ENCODE measurements around the gene SVIL. TPM values are rescaled to one million over a fixed set of nuclear protein-coding genes. Genes with fewer than 3 reads are reported as not detected.

The SVIL gene
- total and polyA plus RNA-seq, 2 donors (not counting 1 experiment from before 2014, with no cell fraction given): 0.74 to 0.88 TPM

DNA sequence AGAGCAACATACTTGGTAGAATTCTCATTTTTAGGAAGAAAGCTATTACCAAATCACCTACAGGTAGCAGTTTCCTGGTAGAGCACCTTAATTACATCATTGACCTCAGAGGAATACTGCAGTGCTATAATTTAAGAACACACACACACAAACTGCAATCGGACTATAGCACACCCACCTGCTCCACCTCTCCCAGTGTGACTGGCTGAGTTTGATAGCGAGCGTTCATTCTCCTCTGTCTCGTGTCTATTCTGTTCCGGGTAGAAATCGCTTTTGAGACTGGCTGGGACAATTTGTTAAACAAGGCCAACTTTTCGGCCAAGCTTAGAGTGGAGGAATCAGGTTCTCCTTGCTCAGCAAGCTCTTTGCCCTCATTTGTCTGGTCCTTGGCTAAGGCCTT, 110.5 kb downstream of the SVIL start:
- no peak overlapping the region for H2AFZ ChIP-seq (ENCODE audit: insufficient read depth, low read depth, low read length, poor library complexity, severe bottlenecking)
- no peaks in the 10 kb centered on the region for H3K79me2 ChIP-seq (ENCODE audit: control insufficient read depth, insufficient read depth, low read length)
- ChIA-PET POLR2A (no interaction called here), CTCF (no interaction called here)
- no peak overlapping the region for H3K4me3 ChIP-seq (ENCODE audit: control extremely low read depth in 1 of 5, extremely low read depth in 1 of 5, insufficient read depth in 1 of 5, low read depth in 2 of 5, low read length in 4 of 5)
- H3K36me3 ChIP-seq (replicated peaks in 1 of 2; ENCODE audit: control extremely low read depth in 1 of 2, control insufficient read depth in 1 of 2, extremely low read depth in 1 of 2, insufficient read depth in 2 of 2, low read length in 1 of 2): peaks cover 0 to 1% of the 10 kb centered on the region in 2 experiments
- no peak for DNase-seq
- no peak overlapping the region for H3K27ac Mint-ChIP-seq
- intact Hi-C loops (cut with micrococcal nuclease): no loop called here
- no peak overlapping the region for H3K9ac ChIP-seq (ENCODE audit: low read length)
- no peak overlapping the region for H3K4me2 ChIP-seq (replicated peaks; ENCODE audit: low read depth, low read length, poor library complexity, severe bottlenecking)
- H3K27ac ChIP-seq (ENCODE audit: low read length in 2 of 2): no peak overlapping the region
- no peaks in the 10 kb centered on the region for H3K4me1 ChIP-seq (ENCODE audit: control insufficient read depth in 2 of 2, insufficient read depth in 2 of 2, low read length in 2 of 2)
- 91% methylated on average over 7 of the region's 7 CpGs for WGBS (ENCODE audit: insufficient coverage)
- no peak for ATAC-seq (ENCODE audit: low read depth)
- H3K9me3 ChIP-seq (ENCODE audit: control extremely low read depth in 1 of 3, control insufficient read depth in 2 of 3, insufficient read depth in 1 of 3, low read length in 2 of 3): no peaks in the 10 kb centered on the region
- no peak overlapping the region for H3K4me3 Mint-ChIP-seq
- no peak for TF ChIP-seq EZH2 (IDR thresholded peaks at IDR 0.05; ENCODE audit: borderline replicate concordance, insufficient read depth, low read depth, low read length, poor library complexity, severe bottlenecking)
- TF ChIP-seq, protein P1, sequence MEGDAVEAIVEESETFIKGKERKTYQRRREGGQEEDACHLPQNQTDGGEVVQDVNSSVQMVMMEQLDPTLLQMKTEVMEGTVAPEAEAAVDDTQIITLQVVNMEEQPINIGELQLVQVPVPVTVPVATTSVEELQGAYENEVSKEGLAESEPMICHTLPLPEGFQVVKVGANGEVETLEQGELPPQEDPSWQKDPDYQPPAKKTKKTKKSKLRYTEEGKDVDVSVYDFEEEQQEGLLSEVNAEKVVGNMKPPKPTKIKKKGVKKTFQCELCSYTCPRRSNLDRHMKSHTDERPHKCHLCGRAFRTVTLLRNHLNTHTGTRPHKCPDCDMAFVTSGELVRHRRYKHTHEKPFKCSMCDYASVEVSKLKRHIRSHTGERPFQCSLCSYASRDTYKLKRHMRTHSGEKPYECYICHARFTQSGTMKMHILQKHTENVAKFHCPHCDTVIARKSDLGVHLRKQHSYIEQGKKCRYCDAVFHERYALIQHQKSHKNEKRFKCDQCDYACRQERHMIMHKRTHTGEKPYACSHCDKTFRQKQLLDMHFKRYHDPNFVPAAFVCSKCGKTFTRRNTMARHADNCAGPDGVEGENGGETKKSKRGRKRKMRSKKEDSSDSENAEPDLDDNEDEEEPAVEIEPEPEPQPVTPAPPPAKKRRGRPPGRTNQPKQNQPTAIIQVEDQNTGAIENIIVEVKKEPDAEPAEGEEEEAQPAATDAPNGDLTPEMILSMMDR (IDR thresholded peaks at IDR 0.05): no peak
- no peaks in the 10 kb centered on the region for H3K27me3 ChIP-seq (replicated peaks in 1 of 4; ENCODE audit: control extremely low read depth in 1 of 4, control insufficient read depth in 3 of 4, insufficient read depth in 4 of 4, low read length in 3 of 4)
- H3K4me1 Mint-ChIP-seq: no peaks in the 10 kb centered on the region
- no peaks in the 10 kb centered on the region for H3K9me3 Mint-ChIP-seq (ENCODE audit: insufficient read depth)
- H4K20me1 ChIP-seq (ENCODE audit: control insufficient read depth, insufficient read depth, low read length, poor library complexity, severe bottlenecking): no peaks in the 10 kb centered on the region
- H3K27me3 Mint-ChIP-seq: no peaks in the 10 kb centered on the region

DNA sequence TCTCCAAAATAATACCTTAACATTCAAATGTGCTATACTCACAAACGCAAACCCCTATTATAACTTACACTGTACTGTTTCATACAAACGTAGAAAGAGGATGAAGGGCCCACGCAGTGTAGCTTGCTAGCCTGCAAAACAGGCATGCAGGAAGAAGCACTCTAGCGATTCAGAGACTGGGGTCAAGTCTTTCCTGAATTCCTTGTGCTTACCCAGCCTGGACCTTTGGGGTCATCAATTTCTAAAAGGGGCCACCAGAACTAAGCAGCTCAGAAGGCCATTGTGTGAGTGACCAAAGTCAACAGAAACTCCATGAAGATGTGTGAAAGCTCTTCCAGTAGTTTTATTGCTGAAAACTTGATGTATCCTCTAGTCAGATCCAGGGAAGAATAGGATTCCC, 111.9 kb downstream of the SVIL start:
- H3K36me3 ChIP-seq (replicated peaks in 1 of 2; ENCODE audit: control extremely low read depth in 1 of 2, control insufficient read depth in 1 of 2, extremely low read depth in 1 of 2, insufficient read depth in 2 of 2, low read length in 1 of 2): peaks cover 0 to 1% of the 10 kb centered on the region in 2 experiments
- 100% methylated on average over 4 of the region's 4 CpGs for WGBS (ENCODE audit: insufficient coverage)
- no peaks in the 10 kb centered on the region for H3K27me3 ChIP-seq (replicated peaks in 1 of 4; ENCODE audit: control extremely low read depth in 1 of 4, control insufficient read depth in 3 of 4, insufficient read depth in 4 of 4, low read length in 3 of 4)
- Mint-ChIP-seq H3K27ac (no peak overlapping the region), H3K4me1 (no peaks in the 10 kb centered on the region), H3K9me3 (ENCODE audit: insufficient read depth) (no peaks in the 10 kb centered on the region), H3K27me3 (no peaks in the 10 kb centered on the region), H3K4me3 (no peak overlapping the region)
- no peaks in the 10 kb centered on the region for H3K9me3 ChIP-seq (ENCODE audit: control extremely low read depth in 1 of 3, control insufficient read depth in 2 of 3, insufficient read depth in 1 of 3, low read length in 2 of 3)
- ChIA-PET POLR2A (no interaction called here), CTCF (no interaction called here)
- no peaks in the 10 kb centered on the region for H4K20me1 ChIP-seq (ENCODE audit: control insufficient read depth, insufficient read depth, low read length, poor library complexity, severe bottlenecking)
- no peak overlapping the region for H3K27ac ChIP-seq (ENCODE audit: low read length in 2 of 2)
- no peaks in the 10 kb centered on the region for H3K79me2 ChIP-seq (ENCODE audit: control insufficient read depth, insufficient read depth, low read length)
- ATAC-seq (ENCODE audit: low read depth): no peak
- no peak overlapping the region for H2AFZ ChIP-seq (ENCODE audit: insufficient read depth, low read depth, low read length, poor library complexity, severe bottlenecking)
- intact Hi-C loops (cut with micrococcal nuclease): no loop called here
- TF ChIP-seq, protein P1 (IDR thresholded peaks at IDR 0.05): no peak
- TF ChIP-seq EZH2 (IDR thresholded peaks at IDR 0.05; ENCODE audit: borderline replicate concordance, insufficient read depth, low read depth, low read length, poor library complexity, severe bottlenecking): no peak
- no peak overlapping the region for H3K4me2 ChIP-seq (replicated peaks; ENCODE audit: low read depth, low read length, poor library complexity, severe bottlenecking)
- H3K4me1 ChIP-seq (ENCODE audit: control insufficient read depth in 2 of 2, insufficient read depth in 2 of 2, low read length in 2 of 2): no peaks in the 10 kb centered on the region
- H3K4me3 ChIP-seq (ENCODE audit: control extremely low read depth in 1 of 5, extremely low read depth in 1 of 5, insufficient read depth in 1 of 5, low read depth in 2 of 5, low read length in 4 of 5): no peak overlapping the region
- no peak overlapping the region for H3K9ac ChIP-seq (ENCODE audit: low read length)
- no peak for DNase-seq
